Endodermal cell (in vitro differentiated cells): Measurements from ENCODE around the gene CNOT6. TPM values are rescaled to one million over a fixed set of nuclear protein-coding genes. Genes with fewer than 3 reads are reported as not detected.

Experiments
- DNase-seq: peaks from one replicate; pipeline ENCODE4 v3.0.0-alpha.2; 2017
- H3K27ac ChIP-seq: 2 replicates; pipeline ENCODE4 v1.5.1; 2013; ENCODE audit warnings: mild to moderate bottlenecking, low read depth, low read length, moderate library complexity
- H3K27me3 ChIP-seq: 2 replicates; pipeline ENCODE4 v1.6.1; 2013; ENCODE audit warnings: mild to moderate bottlenecking, low read length, moderate library complexity; ENCODE audit not compliant: insufficient read depth, control insufficient read depth, poor library complexity, severe bottlenecking
- H3K36me3 ChIP-seq: 2 replicates; pipeline ENCODE4 v1.7.0; 2013; ENCODE audit warnings: mild to moderate bottlenecking, low read length, moderate library complexity; ENCODE audit not compliant: control insufficient read depth, insufficient read depth
- H3K4me1 ChIP-seq: one replicate; pipeline ENCODE4 v1.7.0; 2013; ENCODE audit warnings: low read length; ENCODE audit not compliant: control insufficient read depth, insufficient read depth
- H3K4me3 ChIP-seq: 2 replicates; pipeline ENCODE4 v1.5.1; 2013; ENCODE audit warnings: mild to moderate bottlenecking, low read length, moderate library complexity
- H3K9ac ChIP-seq: 2 replicates; pipeline ENCODE4 v1.6.1; 2013; ENCODE audit warnings: mild to moderate bottlenecking, low read length, moderate library complexity; ENCODE audit not compliant: poor library complexity, severe bottlenecking; ENCODE audit errors: extremely low read depth
- H3K9me3 ChIP-seq: 2 replicates; pipeline ENCODE4 v1.6.1; 2013; ENCODE audit warnings: mild to moderate bottlenecking, low read length, moderate library complexity; ENCODE audit not compliant: control insufficient read depth
- H3K27ac Mint-ChIP-seq: 2 replicates; pipeline ENCODE4 v1.8.0; 2020; ENCODE audit warnings: mixed read lengths
- H3K27me3 Mint-ChIP-seq: 2 replicates; pipeline ENCODE4 v1.8.0; 2021; ENCODE audit warnings: mild to moderate bottlenecking, mixed read lengths; ENCODE audit not compliant: insufficient read depth
- H3K36me3 Mint-ChIP-seq: 2 replicates; pipeline ENCODE4 v1.8.0; 2020; ENCODE audit warnings: low read depth, mixed read lengths
- H3K4me1 Mint-ChIP-seq: 2 replicates; pipeline ENCODE4 v1.8.0; 2020; ENCODE audit warnings: mixed read lengths
- H3K4me3 Mint-ChIP-seq: 2 replicates; pipeline ENCODE4 v1.8.0; 2020; ENCODE audit warnings: mild to moderate bottlenecking, moderate library complexity, mixed read lengths
- H3K9me3 Mint-ChIP-seq: 2 replicates; pipeline ENCODE4 v1.8.0; 2020; ENCODE audit warnings: mild to moderate bottlenecking, mixed read lengths
- CTCF ChIP-seq: fragments of 200-600 bp; sonication (generic); conservative IDR thresholded peaks from 2 replicates; pipeline ENCODE4 v1.5.0; 2021; ENCODE audit warnings: antibody characterized with exemption, mild to moderate bottlenecking
- WGBS, 2 experiments: methylation state at CpG; one replicate each; pipeline versions ENCODE4 v1.1.5 to v1.1.7; 2013; ENCODE audit warnings: missing lambda C conversion rate in 2 of 2, mixed read lengths in 1 of 2; ENCODE audit not compliant: insufficient coverage in 1 of 2, insufficient read length in 1 of 2; 5-methylcytosine and 5-hydroxymethylcytosine counted together
- total RNA-seq, 2 donors: library from RNA; stranded (reverse); fragmentation: NEBNext Ultra II Directional in 1 of 2; extraction: Animal tissue kit (Norgen Biotek cat#: 25700) in 1 of 2; gene quantifications; 2 replicates in 1 of 2; 3 replicates in 1 of 2; pipeline ENCODE4 v1.2.1, GENCODE V29; 2021

The CNOT6 gene
- total RNA-seq, 2 donors from 2014 or later, result 40.4 to 42.9 TPM

GRCh38 chr5:180519098-180519497, 24.9 kb downstream of the CNOT6 start:
- no peak for TF ChIP-seq CTCF
- Mint-ChIP-seq H3K9me3 (no peaks in the 10 kb centered on the region), H3K36me3 (peaks cover 12% of the 10 kb centered on the region), H3K27ac (peak overlapping the region; percentile 28), H3K4me3 (no peak overlapping the region), H3K27me3 (no peaks in the 10 kb centered on the region), H3K4me1 (peaks cover 53% of the 10 kb centered on the region)
- no peak overlapping the region for H3K4me3 ChIP-seq
- H3K36me3 ChIP-seq, result peaks cover 4% of the 10 kb centered on the region
- H3K27ac ChIP-seq, result no peak overlapping the region
- H3K9me3 ChIP-seq, result no peaks in the 10 kb centered on the region
- H3K9ac ChIP-seq, result no peak overlapping the region
- no peaks in the 10 kb centered on the region for H3K27me3 ChIP-seq
- DNase-seq, result no peak
- peaks cover 4% of the 10 kb centered on the region for H3K4me1 ChIP-seq
- WGBS, 2 experiments, result 94 to 100% methylated on average over 3 of the region's 3 CpGs

- no peak overlapping the region for H3K4me3 ChIP-seq
- DNase-seq, result no peak
- peak overlapping the region; percentile 38 for H3K27ac Mint-ChIP-seq
- H3K4me3 Mint-ChIP-seq, result no peak overlapping the region
- peaks cover 4% of the 10 kb centered on the region for H3K36me3 ChIP-seq
- H3K27ac ChIP-seq, result no peak overlapping the region
- H3K27me3 Mint-ChIP-seq, result no peaks in the 10 kb centered on the region
- no peaks in the 10 kb centered on the region for H3K9me3 ChIP-seq
- H3K9ac ChIP-seq, result no peak overlapping the region
- H3K27me3 ChIP-seq, result no peaks in the 10 kb centered on the region
- peaks cover 66% of the 10 kb centered on the region for H3K4me1 Mint-ChIP-seq
- H3K4me1 ChIP-seq, result peaks cover 4% of the 10 kb centered on the region
- whole genome bisulfite sequencing, 2 experiments, result 92 to 100% methylated on average over 3 of the region's 3 CpGs
- H3K36me3 Mint-ChIP-seq, result peaks cover 9% of the 10 kb centered on the region
- no peak for TF ChIP-seq CTCF
- no peaks in the 10 kb centered on the region for H3K9me3 Mint-ChIP-seq
Observed at GRCh38 chr5:180521101-180521500, 26.9 kb downstream of the CNOT6 start.

GRCh38 chr5:180521591-180521990, 27.4 kb downstream of the CNOT6 start:
- TF ChIP-seq CTCF, result no peak
- Mint-ChIP-seq H3K27ac (no peak overlapping the region), H3K36me3 (peaks cover 12% of the 10 kb centered on the region), H3K4me3 (no peak overlapping the region), H3K9me3 (no peaks in the 10 kb centered on the region), H3K4me1 (peaks cover 64% of the 10 kb centered on the region), H3K27me3 (no peaks in the 10 kb centered on the region)
- no peak for DNase-seq
- H3K4me1 ChIP-seq, result peaks cover 4% of the 10 kb centered on the region
- H3K27me3 ChIP-seq, result no peaks in the 10 kb centered on the region
- no peak overlapping the region for H3K27ac ChIP-seq
- no peak overlapping the region for H3K9ac ChIP-seq
- no peaks in the 10 kb centered on the region for H3K9me3 ChIP-seq
- 94% methylated on average over 1 of the region's 1 CpG; no CpG with 5 or more reads in 1 of the 2 experiments for WGBS, 2 experiments
- H3K36me3 ChIP-seq, result peaks cover 4% of the 10 kb centered on the region
- H3K4me3 ChIP-seq, result no peak overlapping the region
